ENCODE data around the gene FAAP20.

Gene FAAP20

DNA sequence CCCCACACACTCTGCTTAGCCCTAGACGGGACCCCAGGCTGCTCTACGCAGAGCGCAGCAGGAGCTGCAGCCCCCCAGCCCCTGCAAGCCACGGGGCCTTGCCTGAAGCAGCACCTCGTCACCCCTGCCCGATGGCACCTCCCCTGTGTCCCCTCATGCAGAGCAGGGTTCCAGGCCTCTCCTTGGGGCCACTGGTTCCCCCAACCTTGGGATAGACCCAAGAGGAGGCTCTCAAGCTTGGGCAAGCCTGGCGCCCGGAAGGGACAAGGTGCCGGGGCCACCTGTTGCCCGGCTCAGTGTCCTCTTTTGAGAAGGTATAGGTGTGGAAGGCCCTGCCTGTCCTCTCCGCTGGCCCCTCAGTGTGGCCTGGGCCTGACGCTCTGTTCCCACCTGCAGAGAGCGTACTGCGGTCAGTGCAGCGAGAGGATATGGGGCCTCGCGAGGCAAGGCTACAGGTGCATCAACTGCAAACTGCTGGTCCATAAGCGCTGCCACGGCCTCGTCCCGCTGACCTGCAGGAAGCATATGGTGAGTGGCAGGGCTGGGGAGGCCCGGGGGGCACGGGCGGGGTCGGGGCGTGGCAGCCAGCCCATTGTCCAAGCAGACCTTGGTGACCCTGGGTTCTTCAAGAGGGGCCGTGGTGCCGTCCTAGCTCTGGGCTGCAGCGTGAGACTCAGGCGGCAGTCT lies 50.6 kb downstream of the FAAP20 start:
- no peaks in the 10 kb centered on the region for H3K27me3 ChIP-seq (replicated peaks; ENCODE audit: control insufficient read depth, insufficient read depth, low read length)
- no peak for DNase-seq (ENCODE audit: extremely low read depth, insufficient read length)
- TF ChIP-seq, protein P1, sequence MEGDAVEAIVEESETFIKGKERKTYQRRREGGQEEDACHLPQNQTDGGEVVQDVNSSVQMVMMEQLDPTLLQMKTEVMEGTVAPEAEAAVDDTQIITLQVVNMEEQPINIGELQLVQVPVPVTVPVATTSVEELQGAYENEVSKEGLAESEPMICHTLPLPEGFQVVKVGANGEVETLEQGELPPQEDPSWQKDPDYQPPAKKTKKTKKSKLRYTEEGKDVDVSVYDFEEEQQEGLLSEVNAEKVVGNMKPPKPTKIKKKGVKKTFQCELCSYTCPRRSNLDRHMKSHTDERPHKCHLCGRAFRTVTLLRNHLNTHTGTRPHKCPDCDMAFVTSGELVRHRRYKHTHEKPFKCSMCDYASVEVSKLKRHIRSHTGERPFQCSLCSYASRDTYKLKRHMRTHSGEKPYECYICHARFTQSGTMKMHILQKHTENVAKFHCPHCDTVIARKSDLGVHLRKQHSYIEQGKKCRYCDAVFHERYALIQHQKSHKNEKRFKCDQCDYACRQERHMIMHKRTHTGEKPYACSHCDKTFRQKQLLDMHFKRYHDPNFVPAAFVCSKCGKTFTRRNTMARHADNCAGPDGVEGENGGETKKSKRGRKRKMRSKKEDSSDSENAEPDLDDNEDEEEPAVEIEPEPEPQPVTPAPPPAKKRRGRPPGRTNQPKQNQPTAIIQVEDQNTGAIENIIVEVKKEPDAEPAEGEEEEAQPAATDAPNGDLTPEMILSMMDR (IDR thresholded peaks at IDR 0.05; ENCODE audit: insufficient read depth, low read length, poor library complexity, severe bottlenecking): no peak
- no peaks in the 10 kb centered on the region for H3K36me3 ChIP-seq (ENCODE audit: control insufficient read depth, insufficient read depth, low read length)
- H3K4me3 ChIP-seq (replicated peaks; ENCODE audit: low read depth, low read length): no peak overlapping the region

DNA sequence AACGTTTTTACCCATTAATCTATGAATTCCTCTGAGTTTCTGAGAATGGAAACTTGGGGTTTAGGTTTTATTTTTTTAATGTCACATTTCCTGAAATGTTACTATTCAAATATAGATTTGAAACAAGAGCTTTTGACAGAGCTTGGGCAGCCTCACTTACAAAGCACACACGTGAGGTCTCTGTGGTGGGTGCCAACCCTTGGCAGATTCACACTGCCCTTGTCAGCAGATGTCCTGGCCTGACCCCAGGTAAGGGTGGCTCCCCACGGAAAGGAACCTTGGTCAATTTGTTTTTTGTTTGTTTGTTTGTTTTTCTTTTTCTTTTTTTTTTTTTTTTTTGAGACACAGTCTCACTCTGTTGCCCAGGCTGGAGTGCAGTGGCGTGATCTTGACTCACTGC lies 53.5 kb downstream of the FAAP20 start:
- Histone ChIP-seq H3K4me3 (replicated peaks; ENCODE audit: low read depth, low read length) (no peak overlapping the region), H3K36me3 (ENCODE audit: control insufficient read depth, insufficient read depth, low read length) (no peaks in the 10 kb centered on the region), H3K27me3 (replicated peaks; ENCODE audit: control insufficient read depth, insufficient read depth, low read length) (no peaks in the 10 kb centered on the region; the same call in 1 of the 2 replicates)
- DNase-seq (ENCODE audit: extremely low read depth, insufficient read length): no peak
- TF ChIP-seq, protein P1 (IDR thresholded peaks at IDR 0.05; ENCODE audit: insufficient read depth, low read length, poor library complexity, severe bottlenecking): no peak

Measured in GM06990 (cell line).